Muscle of leg (tissue), 11 donors: Measurements from ENCODE around the gene MAPK9. TPM values are rescaled to one million over a fixed set of nuclear protein-coding genes. Genes with fewer than 3 reads are reported as not detected.
"Not testable (repeated sequence)": the region's sequence is repeated elsewhere in the genome, so short reads cannot be mapped to it uniquely, and the experiment has no call there.

ENCODE experiments used
- DNase-seq: peaks from one replicate; pipeline ENCODE4 v3.0.0; 2013
- H3K27ac ChIP-seq: one replicate; pipeline ENCODE4 v1.5.1; 2013; ENCODE audit warnings: mild to moderate bottlenecking, low read length, control low read depth
- H3K27me3 ChIP-seq: one replicate; pipeline ENCODE4 v1.6.1; 2013; ENCODE audit warnings: low read length; ENCODE audit not compliant: control insufficient read depth, insufficient read depth
- H3K36me3 ChIP-seq: one replicate; pipeline ENCODE4 v1.6.1; 2013; ENCODE audit warnings: low read length; ENCODE audit not compliant: control insufficient read depth, insufficient read depth
- H3K4me1 ChIP-seq: one replicate; pipeline ENCODE4 v1.6.1; 2013; ENCODE audit warnings: low read length; ENCODE audit not compliant: control insufficient read depth, insufficient read depth
- H3K4me3 ChIP-seq: one replicate; pipeline ENCODE4 v1.5.1; 2013; ENCODE audit warnings: low read length, control low read depth
- H3K9me3 ChIP-seq: replicated peaks from 2 replicates; pipeline ENCODE4 v1.6.1; 2013; ENCODE audit warnings: low read depth, low read length; ENCODE audit not compliant: control insufficient read depth
- WGBS: methylation state at CpG from one replicate; pipeline ENCODE4 v1.1.5; 2013; ENCODE audit warnings: missing lambda C conversion rate; ENCODE audit not compliant: insufficient coverage; 5-methylcytosine and 5-hydroxymethylcytosine counted together
- polyA plus RNA-seq, 8 donors: library from polyadenylated mRNA; unstranded; fragments of 120-200 nt; gene quantifications; one replicate each; pipeline versions ENCODE4 v1.2.1 to v1.2.3, GENCODE V29; 2013; ENCODE audit warnings: inconsistent platforms in 1 of 8, low replicate concordance in 1 of 8; ENCODE audit not compliant: insufficient read length in 8 of 8, insufficient read depth in 1 of 8
- total RNA-seq: library from RNA; stranded (reverse); fragments of 120-200 nt; gene quantifications from one replicate; pipeline ENCODE4 v1.2.4, GENCODE V29; 2013

MAPK9 gene
- total and polyA plus RNA-seq, 9 donors = 21.1 to 32.1 (median 29.4) TPM

DNA sequence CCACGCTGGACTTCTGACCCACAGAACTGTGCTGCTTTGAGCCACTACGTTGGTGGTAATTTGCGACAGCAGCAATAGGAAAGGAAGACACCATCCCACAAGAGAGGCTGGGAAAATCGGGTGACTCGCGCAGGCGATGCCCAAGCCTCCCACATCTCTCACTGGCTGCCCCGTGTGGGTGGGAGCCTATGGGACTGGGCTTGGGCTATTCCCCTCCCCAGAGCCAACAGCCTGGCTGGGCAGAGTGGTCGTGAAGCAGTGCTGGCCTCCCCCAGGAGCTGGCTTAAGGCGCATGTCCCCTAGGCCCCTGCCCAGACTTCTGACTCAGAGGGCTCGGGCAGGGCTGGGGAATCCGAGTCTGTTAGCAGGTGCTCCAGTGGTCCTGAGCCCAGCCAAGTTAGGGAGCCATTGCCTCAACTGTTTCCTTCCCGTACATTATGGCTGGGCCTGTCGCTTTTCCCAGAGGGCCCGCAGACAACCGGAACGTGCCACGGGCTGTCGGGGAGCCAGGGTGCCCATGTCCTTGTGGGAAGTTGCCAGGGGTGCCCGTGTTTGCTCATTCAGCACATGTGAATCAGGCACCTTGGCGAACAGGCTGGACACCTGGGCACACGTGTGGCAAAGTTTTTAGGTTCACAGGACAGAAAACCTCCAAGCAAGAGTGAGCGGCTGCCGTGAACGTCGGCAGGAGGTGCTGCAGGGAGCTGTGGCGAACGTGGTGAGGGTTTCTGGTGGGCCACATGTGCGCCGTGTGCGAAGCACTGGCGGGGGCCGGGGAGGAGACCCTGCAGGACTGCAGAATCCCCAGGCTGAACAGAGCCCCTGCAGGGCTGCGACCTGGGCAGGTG, 75.9 kb downstream of the MAPK9 start:
- H3K27me3 ChIP-seq = peaks cover 7% of the 10 kb centered on the region
- no peaks in the 10 kb centered on the region for H3K36me3 ChIP-seq
- H3K27ac ChIP-seq = no peak overlapping the region
- no peak overlapping the region for H3K4me3 ChIP-seq
- no peak for DNase-seq
- WGBS = 86% methylated on average over 28 of the region's 34 CpGs
- H3K4me1 ChIP-seq = no peaks in the 10 kb centered on the region
- peaks cover 16% of the 10 kb centered on the region for H3K9me3 ChIP-seq

DNA sequence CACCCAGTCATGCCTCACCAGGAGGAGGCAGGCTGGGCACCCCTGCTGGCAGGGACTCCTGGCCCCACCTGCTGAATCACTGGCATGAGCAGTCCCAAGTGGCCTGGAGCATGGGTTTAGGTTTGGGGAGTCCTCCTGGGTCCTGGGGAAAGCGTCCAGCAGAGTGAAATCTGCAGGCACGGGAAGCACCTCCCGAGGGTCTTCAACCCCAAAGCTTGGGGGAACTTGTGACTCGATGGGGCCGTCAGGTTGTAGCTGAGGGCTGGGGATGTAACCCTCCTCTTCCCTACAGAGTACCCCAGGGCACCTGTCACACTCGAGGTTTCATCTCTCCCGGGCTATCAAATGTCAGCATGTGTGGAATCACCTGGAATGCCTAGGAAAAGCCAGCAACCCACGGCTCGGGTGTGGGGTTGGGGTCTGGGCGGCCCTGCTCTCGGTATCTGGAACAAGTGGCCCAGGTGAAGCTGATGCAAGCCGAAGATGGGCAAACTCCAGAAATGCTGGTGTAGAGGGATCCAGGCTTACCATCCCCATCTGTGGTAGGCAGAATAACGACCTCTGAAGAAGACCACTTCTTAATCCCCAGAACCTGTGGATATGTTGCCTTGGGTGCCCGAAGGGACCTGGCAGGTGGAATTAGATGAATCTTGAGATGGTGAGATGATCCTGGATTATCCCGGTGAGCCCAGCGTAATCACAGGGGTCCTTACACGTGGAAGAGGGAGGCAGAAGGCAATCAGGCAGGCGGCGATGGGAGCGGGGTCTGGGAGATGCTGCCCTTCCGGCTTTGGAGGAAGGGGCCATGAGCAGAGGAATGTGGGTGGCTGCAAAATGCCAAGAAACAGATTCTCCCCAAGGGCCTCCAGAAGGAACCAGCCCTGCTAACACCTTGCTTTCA, 76.8 kb downstream of the MAPK9 start:
- WGBS = 85% methylated on average over 15 of the region's 21 CpGs

DNA sequence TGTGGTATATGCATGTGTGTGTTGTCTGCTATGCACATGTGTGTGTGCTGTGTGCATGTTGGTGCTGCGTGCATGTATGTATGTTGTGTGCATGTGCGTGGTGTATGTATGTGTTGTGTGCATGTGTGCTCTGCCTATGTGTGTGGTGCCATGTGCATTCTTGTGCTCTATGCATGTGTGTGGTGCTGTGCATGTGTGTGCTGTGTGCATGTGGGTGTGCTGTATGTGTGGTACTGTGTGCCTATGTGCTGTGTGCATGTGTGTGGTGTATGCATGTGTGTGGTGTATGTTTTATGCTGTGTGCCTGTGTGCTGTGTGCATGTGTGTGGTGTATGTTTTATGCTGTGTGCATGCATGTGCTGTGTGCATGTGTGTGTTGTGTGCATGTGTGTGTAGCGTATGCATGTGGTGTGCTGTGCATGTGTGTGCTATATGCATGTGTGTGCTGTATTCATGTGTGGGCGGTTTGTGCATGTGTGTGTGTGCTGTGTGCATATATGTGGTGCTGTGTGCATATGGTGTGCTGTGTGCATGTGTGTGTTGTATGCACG, 78.2 kb downstream of the MAPK9 start:
- Histone ChIP-seq H3K27me3 (peaks cover 7% of the 10 kb centered on the region), H3K36me3 (no peaks in the 10 kb centered on the region), H3K27ac (no peak overlapping the region), H3K9me3 (peaks cover 3% of the 10 kb centered on the region), H3K4me1 (peaks cover 3% of the 10 kb centered on the region), H3K4me3 (no peak overlapping the region)
- no peak for DNase-seq
- 86% methylated on average over 5 of the region's 5 CpGs for WGBS

More for the DNA sequence above, 76.8 kb downstream of the MAPK9 start:
- peaks cover 12% of the 10 kb centered on the region for H3K9me3 ChIP-seq
- no peak overlapping the region for H3K27ac ChIP-seq
- H3K36me3 ChIP-seq = no peaks in the 10 kb centered on the region
- no peak overlapping the region for H3K4me3 ChIP-seq
- no peak for DNase-seq
- peaks cover 7% of the 10 kb centered on the region for H3K27me3 ChIP-seq
- H3K4me1 ChIP-seq = no peaks in the 10 kb centered on the region

DNA sequence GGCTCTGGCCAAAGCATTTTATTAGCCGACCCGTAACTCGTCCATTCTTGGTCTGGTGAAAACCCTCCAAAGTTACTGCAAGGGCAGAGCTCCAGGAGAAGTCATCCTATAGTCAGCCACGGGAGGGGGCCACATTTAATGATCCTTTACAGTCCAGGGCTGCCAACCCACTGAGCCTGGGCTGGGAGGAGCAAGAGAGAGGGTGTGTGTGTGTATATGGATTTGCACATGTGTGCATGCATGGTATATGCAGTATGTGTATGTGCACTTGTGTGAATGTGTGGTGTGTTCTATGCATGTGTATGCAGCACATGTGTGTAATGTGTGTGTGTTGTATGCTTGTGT, 78.7 kb downstream of the MAPK9 start:
- no peaks in the 10 kb centered on the region for H3K36me3 ChIP-seq
- peaks cover 6% of the 10 kb centered on the region for H3K4me1 ChIP-seq
- 10% methylated on average over 3 of the region's 4 CpGs for WGBS
- no peak for DNase-seq
- H3K27ac ChIP-seq = no peak overlapping the region
- H3K27me3 ChIP-seq = peaks cover 11% of the 10 kb centered on the region
- no peak overlapping the region for H3K4me3 ChIP-seq
- peaks cover 3% of the 10 kb centered on the region for H3K9me3 ChIP-seq

DNA sequence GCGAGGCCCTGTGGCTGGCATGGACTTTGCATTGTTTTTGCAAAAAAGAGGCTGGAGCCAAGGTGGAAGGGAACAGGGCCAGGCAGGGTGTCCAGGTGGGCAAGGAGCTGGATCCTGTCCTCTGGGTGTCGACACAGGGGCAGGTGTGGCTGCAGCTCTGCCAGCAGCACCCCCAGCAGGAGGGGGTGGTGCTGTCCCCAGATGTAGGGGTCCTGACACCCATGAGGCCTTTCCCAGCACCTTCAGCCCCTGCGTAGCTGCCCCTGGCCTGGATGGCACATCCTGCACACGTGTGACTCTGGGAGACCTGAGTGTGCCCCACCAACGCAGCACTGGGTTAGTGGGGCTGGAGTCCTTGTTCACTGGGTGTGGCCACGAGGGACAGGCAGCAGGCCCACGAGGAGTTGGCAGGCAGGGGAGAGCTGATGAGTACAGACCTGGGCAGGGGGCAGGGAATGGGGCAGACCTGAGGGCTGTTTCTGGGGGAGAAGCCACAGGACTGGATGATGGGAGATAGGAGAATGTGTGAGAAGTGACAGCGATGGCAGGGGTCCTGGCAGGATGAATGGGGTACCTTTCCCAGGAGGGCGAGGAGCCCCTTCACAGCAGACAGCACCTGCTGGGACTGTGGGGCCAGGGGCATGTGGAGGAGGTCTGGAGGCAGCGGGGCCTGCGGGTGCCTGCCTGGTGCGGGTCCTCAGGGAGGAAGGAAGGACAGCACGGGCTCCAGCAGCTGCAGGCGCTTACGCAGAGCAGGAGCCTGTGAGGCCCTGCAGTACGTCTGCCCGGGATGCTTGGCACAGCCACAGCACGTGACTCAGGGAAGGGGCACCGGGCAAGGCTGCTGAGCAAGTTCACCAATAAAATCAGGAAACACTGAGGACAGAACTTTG, 79.3 kb downstream of the MAPK9 start:
- no peaks in the 10 kb centered on the region for H3K9me3 ChIP-seq
- peak; percentile 17 for DNase-seq
- 49% methylated on average over 19 of the region's 19 CpGs for WGBS
- H3K27me3 ChIP-seq = peaks cover 17% of the 10 kb centered on the region
- H3K4me3 ChIP-seq = no peak overlapping the region
- H3K4me1 ChIP-seq = peaks cover 13% of the 10 kb centered on the region
- H3K36me3 ChIP-seq = no peaks in the 10 kb centered on the region
- H3K27ac ChIP-seq = no peak overlapping the region

DNA sequence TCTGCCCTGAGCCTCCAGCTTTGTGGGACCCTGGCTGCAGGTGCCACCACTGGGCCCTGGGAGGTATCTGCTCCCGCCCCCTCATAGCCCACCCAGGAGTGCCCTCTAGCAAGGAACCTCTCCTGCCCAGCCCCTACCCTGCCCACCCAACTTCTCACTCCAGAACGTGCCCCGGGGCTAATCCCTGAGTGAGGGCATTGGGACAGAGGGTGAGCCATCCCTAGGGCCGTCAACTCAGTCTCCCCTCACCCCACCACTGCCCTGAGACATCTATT, 80.2 kb downstream of the MAPK9 start:
- H3K27me3 ChIP-seq = peaks cover 25% of the 10 kb centered on the region
- H3K9me3 ChIP-seq = no peaks in the 10 kb centered on the region
- H3K36me3 ChIP-seq = no peaks in the 10 kb centered on the region
- peaks cover 13% of the 10 kb centered on the region for H3K4me1 ChIP-seq
- no peak for DNase-seq
- H3K27ac ChIP-seq = no peak overlapping the region
- WGBS = no CpG with 5 or more reads among the region's 4 CpGs
- no peak overlapping the region for H3K4me3 ChIP-seq

DNA sequence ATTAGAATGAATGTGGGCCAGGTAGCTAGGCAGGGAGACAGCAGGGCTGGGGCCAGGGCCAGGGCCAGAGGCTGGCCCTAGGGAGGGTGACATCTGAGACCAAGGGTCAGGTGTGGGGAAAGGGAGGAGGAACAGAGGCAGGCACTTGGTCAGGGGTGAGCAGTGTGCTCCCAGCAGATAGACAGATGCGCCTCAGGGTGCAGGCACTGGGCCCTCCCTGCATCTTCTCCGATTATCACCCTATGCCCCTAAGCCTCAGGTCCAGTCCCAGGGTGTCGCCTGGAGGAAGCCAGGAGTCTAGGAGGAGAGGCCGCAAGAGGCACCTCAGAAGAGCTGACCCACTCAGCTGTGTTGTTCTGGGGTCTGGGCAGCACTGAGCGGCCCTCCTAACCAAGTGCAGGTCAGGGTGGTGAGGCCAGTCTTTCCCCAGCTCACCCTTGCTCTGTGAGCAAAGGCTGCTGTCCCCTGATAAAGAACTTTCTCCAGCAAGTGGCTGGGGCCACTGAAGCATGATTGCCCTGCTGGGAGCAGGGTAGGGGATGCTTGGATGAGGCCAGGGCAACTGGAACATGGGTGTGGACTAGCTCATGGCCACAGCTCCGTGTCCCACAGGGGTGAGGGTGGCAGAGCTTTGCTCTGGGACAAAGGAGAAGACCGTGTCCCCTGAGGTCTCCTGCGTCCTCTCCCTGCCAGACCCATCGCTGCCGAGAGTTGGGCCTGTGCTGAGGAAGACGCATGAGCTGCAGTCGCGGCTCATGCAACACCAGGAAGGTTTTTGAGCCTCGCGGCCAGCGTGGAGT, 80.7 kb downstream of the MAPK9 start:
- Histone ChIP-seq H3K9me3 (no peaks in the 10 kb centered on the region), H3K27me3 (peaks cover 25% of the 10 kb centered on the region), H3K36me3 (no peaks in the 10 kb centered on the region), H3K4me3 (no peak overlapping the region), H3K27ac (no peak overlapping the region), H3K4me1 (peaks cover 13% of the 10 kb centered on the region)
- no peak for DNase-seq
- 79% methylated on average over 14 of the region's 16 CpGs for WGBS

DNA sequence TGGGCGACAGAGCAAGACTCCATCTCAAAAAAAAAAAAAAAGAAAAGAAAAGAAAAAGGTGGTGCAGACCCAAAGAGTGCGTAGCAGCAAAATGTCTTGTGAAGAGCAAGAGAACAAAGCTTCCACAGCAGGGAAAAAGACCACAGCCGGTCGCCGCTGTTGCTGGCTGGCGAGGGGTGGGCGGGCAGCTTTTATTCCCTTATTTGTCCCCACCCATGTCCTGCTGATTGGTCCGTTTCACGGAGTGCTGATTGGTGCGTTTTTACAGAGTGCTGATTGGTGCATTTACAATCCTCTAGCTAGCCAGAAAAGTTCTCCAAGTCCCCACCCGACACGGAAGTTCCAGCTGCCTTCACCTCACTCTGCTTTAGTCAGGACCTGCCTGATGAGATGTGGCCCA, 81.8 kb downstream of the MAPK9 start:
- WGBS = 78% methylated on average over 10 of the region's 12 CpGs
- Histone ChIP-seq H3K4me1 (peaks cover 13% of the 10 kb centered on the region), H3K27me3 (peaks cover 25% of the 10 kb centered on the region)
- H3K9me3 ChIP-seq, DNase-seq, H3K36me3 ChIP-seq, H3K4me3 ChIP-seq, H3K27ac ChIP-seq: not testable (repeated sequence)

DNA sequence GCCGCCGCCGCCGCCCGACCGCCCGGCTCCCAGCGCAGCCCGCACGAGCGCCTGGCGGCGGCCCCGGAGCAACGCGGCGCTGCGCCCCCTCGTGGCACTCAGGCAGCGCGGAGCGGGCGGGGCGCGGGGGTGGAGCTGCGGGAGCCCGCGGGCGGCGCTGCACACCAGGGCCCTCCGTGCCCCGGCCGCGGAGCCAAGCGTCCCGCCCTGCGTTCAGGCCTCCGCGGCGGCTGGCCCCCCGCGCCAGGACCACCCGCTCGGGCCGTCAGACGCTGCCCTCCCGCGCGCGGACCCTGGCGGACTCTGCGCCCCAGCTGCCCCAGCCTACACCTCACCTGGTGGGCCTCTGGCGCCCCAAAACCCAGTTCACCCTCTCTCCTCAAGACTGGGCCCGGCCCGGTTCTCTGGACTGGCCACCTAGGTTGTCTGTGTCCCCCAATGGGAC, 82.7 kb downstream of the MAPK9 start, which contains the start of gene RASGEF1C:
Gene RASGEF1C, minus strand, starts transcription at position 75 of the 445 bp plus-strand sequence. CDS start 71,159 bp downstream, outside the sequence.
- 2% methylated on average over 55 of the region's 55 CpGs for WGBS
- Histone ChIP-seq H3K36me3 (no peaks in the 10 kb centered on the region), H3K27me3 (peaks cover 25% of the 10 kb centered on the region), H3K4me1 (peaks cover 13% of the 10 kb centered on the region), H3K9me3 (no peaks in the 10 kb centered on the region), H3K27ac (no peak within 1 kb of the TSS), H3K4me3 (peak within 1 kb of the TSS; percentile 38)
- peak; percentile 82 for DNase-seq
